Frontal cortex (tissue), 1 donor: Measurements from ENCODE around the gene SPEF2. TPM values are rescaled to one million over a fixed set of nuclear protein-coding genes. Genes with fewer than 3 reads are reported as not detected.

Source experiments
- small RNA-seq: library from RNA; depleted of rRNA; stranded (forward); fragments of <200 nt; gene quantifications from one replicate; pipeline ENCODE3, GENCODE V24; 2014
- total RNA-seq: library from RNA; depleted of rRNA; stranded (reverse); fragments of >200 nt; gene quantifications from one replicate; pipeline ENCODE4 v1.2.3, GENCODE V29; 2014

SPEF2 gene
- total RNA-seq, 1 donor from 2014 or later: 12.2 TPM

Small RNA genes within 50 kb of the gene (small RNA-seq; reads per million reads assigned to genes)
- gene RNU7-130P: not detected

Other genes starting within 250 kb of the SPEF2 start
- 0.41 TPM for gene IL7R, start 239.0 kb downstream of the SPEF2 start, total RNA-seq